Left renal pelvis (tissue), 4 donors: ENCODE measurements around the gene NMB. TPM values are rescaled to one million over a fixed set of nuclear protein-coding genes. Genes with fewer than 3 reads are reported as not detected.

Source experiments
- DNase-seq, 4 donors: peaks; one replicate each; pipeline ENCODE4 v3.0.0-alpha.2; 2013; ENCODE audit warnings: low read depth in 4 of 4, low spot score in 3 of 4
- polyA plus RNA-seq, 4 donors: library from polyadenylated mRNA; unstranded; fragments of 120-200 nt; gene quantifications; one replicate each; pipeline ENCODE4 v1.2.1, GENCODE V29; 2013; ENCODE audit not compliant: insufficient read length in 4 of 4

NMB gene
- polyA plus RNA-seq, 4 donors, result 4.8 to 7.0 (median 5.2) TPM

DNA sequence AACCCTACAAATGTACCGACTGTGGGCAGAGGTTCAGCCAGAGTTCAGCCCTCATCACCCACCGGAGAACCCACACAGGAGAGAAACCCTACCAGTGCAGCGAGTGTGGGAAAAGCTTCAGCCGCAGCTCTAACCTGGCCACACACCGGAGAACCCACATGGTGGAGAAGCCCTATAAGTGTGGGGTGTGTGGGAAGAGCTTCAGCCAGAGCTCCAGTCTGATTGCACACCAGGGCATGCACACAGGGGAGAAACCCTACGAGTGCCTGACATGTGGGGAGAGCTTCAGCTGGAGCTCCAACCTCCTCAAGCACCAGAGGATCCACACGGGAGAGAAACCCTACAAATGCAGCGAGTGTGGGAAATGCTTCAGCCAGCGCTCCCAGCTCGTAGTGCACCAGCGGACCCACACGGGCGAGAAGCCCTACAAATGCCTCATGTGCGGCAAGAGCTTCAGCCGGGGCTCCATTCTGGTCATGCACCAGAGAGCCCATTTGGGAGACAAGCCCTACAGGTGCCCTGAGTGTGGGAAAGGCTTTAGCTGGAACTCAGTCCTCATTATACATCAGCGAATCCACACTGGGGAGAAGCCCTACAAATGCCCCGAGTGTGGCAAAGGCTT, 36.5 kb downstream of the NMB start:
- DNase-seq, result no peak

GRCh38 chr15:84620626-84621025, 37.4 kb downstream of the NMB start:
- no peak for DNase-seq

DNA sequence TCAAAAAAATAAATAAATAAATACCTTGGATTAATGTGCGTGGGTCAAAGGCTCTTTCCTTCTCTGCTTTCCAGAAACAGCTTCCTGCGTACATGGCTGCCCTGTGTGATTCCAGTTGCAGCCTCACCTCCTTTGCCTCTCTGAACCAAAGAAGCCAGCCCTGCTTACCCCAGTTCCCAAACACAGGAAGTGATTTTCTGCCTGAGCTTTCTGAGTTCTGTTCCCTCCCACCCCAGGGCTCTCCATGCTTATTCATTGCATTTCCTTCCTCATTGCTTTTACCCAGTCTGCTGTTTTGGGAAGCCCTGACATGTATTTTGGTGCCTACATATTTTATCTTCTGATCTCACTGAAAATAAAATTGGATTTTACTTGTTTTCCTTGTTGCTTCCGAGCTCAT, 41.8 kb downstream of the NMB start:
- DNase-seq, result no peak

GRCh38 chr15:84611631-84612030, 46.4 kb downstream of the NMB start:
- DNase-seq, result no peak

DNA sequence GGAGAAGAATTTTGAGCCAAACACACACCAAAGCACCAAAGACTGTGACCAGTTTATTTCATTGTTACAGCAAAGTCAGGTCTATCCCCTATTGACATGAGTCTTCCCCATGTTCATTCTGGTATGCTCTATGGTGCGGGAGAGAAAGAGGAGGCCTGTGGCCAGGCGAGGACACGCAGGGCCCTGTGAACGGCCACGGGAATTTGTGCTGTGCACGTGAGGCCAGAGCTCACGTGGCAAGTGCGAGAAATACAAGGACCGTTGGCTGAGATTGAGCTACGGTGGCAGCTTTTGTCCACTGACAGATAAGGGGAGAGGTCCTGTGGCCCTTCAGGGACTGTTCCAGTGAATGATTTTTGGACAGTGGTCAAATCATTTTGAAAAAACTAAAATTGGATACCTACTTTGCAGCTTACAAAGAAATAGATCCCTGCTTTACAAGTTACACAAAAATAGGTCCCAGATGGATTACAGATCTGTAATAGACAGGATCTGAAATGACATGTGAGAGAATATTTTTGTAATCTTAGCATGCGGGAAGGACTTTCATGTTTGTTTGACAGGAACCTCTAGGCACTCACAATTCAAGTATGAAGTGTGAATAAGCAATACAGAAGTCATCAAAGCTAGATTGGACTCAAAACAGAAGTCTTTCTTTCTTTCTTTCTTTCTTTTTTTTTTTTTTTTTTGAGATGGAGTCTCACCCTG, 48.0 kb downstream of the NMB start:
- no peak for DNase-seq

- DNase-seq, result no peak
Observed at GRCh38 chr15:84608707-84609284, 49.2 kb downstream of the NMB start.

GRCh38 chr15:84606653-84607120, 51.3 kb downstream of the NMB start:
- DNase-seq, result no peak

DNA sequence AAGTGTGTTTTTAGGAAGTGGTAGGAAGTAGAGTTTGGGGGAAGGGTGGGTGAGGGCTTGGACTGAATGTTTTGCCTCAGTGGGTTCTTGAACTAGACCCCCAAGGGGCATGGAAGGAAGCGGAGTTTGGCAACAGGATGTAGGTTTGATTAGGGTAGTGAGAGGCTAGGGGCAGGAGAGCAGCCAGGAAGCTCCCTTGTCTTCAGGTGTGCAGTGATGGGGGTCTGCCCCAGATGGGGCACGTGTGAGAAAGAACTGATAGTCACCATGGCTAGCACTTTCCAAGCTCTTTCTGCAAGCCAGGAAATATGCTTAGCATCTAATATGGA, 52.5 kb downstream of the NMB start:
- DNase-seq, result no peak

Other genes starting within 250 kb of the NMB start
- 10 to 100 TPM; 23.0 to 33.6 (median 28.2) TPM for gene ZSCAN2, start 57.2 kb downstream of the NMB start, polyA plus RNA-seq
- 10 to 100 TPM; 23.2 to 59.8 (median 41.1) TPM for gene WDR73, start 3.9 kb downstream of the NMB start, polyA plus RNA-seq
- gene SEC11A, start 57.9 kb upstream of the NMB start, polyA plus RNA-seq, result 100 to 1,000 TPM; 249 to 329 (median 277) TPM
- gene ZNF592, start 90.4 kb upstream of the NMB start, polyA plus RNA-seq, result 10 to 100 TPM; 27.2 to 33.4 (median 28.1) TPM
- gene ALPK3, start 159.2 kb upstream of the NMB start, polyA plus RNA-seq, result 10 to 100 TPM; 13.6 to 19.0 (median 16.0) TPM
- 1 to 10 TPM in 3 of 4 donors, under 1 TPM in 1; 0.75 to 6.4 (median 4.9) TPM for gene SLC28A1, start 226.5 kb upstream of the NMB start, polyA plus RNA-seq